Measurements from ENCODE around the gene ABCC3. TPM values are rescaled to one million over a fixed set of nuclear protein-coding genes. Genes with fewer than 3 reads are reported as not detected.

Gene ABCC3
- total and polyA plus RNA-seq, 2 of the 8 experiments (the other 6 are each of a cell fraction or from before 2014, with no cell fraction given) = 0.35 to 0.37 TPM

GRCh38 chr17:50627036-50627781 is 7.5 kb upstream of the ABCC3 start (continued):
- TF ChIP-seq SP1 (IDR thresholded peaks at IDR 0.05; ENCODE audit: low read depth, low read length) (no peak), BRCA1 (IDR thresholded peaks at IDR 0.05; ENCODE audit: low read depth, low read length) (no peak), CTCF (IDR thresholded peaks at IDR 0.05; ENCODE audit: control extremely low read depth in 1 of 3, insufficient read depth in 1 of 3, low read depth in 1 of 3, low read length in 3 of 3) (no peak)

Data from H1 (cell line).